A549 (cell line): ENCODE data around the gene CCDC30. TPM values are rescaled to one million over a fixed set of nuclear protein-coding genes. Genes with fewer than 3 reads are reported as not detected.

Source experiments
- ATAC-seq, 2 experiments: fragments of 200-7000 bp in 1 of 2; fragments of >200 bp in 1 of 2; cut with Nextera tagmentation in 1 of 2; cut with Tn5 transposase in 1 of 2; 3 replicates each; pipeline versions ENCODE4 v1.8.0 to v1.9.1; 2018 to 2020; ENCODE audit warnings: mild to moderate bottlenecking in 1 of 2, moderate library complexity in 1 of 2
- CTCF ChIA-PET: fragments of 300-600 bp; sonication (Branson Sonifier 250); formaldehyde crosslinking; extraction: SDS; loops from one replicate; lab custom pipeline; 2021; ENCODE audit warnings: antibody characterized with exemption, inconsistent platforms; lab: Yijun Ruan, JAX
- POLR2A ChIA-PET: fragments of 350-600 bp; formaldehyde crosslinking; extraction: SDS; loops from one replicate; lab custom pipeline; 2021; ENCODE audit warnings: antibody characterized with exemption, inconsistent platforms; lab: Yijun Ruan, JAX
- DNase-seq, 2 experiments: peaks; one replicate each; pipeline versions ENCODE4 v3.0.0 to v3.0.0-alpha.2; 2011 to 2016; ENCODE audit warnings: low read depth in 1 of 2, low spot score in 1 of 2
- FAIRE-seq: peaks from 2 replicates; lab custom pipeline; 2011; peaks lifted over from hg19 to GRCh38; lab: Jason Lieb, UNC
- H3K27ac ChIP-seq, 2 experiments: fragments of >200 bp; sonication (Bioruptor Twin); formaldehyde crosslinking; 3 replicates each; pipeline ENCODE4 v1.5.1; 2016 to 2017
- H3K4me1 ChIP-seq: fragments of >200 bp; sonication (Bioruptor Twin); formaldehyde crosslinking; 3 replicates; pipeline ENCODE4 v1.6.1; 2016
- H3K4me2 ChIP-seq: fragments of >200 bp; sonication (Bioruptor Twin); formaldehyde crosslinking; 3 replicates; pipeline ENCODE4 v1.6.1; 2016
- H3K4me3 ChIP-seq: fragments of >200 bp; sonication (Bioruptor Twin); formaldehyde crosslinking; 3 replicates; pipeline ENCODE4 v1.5.1; 2016
- H3K9me3 ChIP-seq: fragments of >200 bp; sonication (Bioruptor Twin); formaldehyde crosslinking; 3 replicates; pipeline ENCODE4 v1.6.1; 2016
- EHF ChIP-seq: fragments of 250-450 bp; sonication (Bioruptor Pico); IDR thresholded peaks from 2 replicates; pipeline ENCODE4 v1.5.0; 2020; ENCODE audit warnings: mild to moderate bottlenecking
- EHMT2 ChIP-seq: fragments of 200-600 bp; sonication (generic); IDR thresholded peaks from 2 replicates; pipeline ENCODE4 v1.6.1; 2016; ENCODE audit warnings: antibody characterized with exemption, low read depth, mild to moderate bottlenecking, moderate library complexity
- EP300 ChIP-seq, 2 experiments: fragments of >200 bp; sonication (Bioruptor Twin); formaldehyde crosslinking; IDR thresholded peaks; 2 replicates in 1 of 2; 3 replicates in 1 of 2; pipeline ENCODE4 v1.6.1; 2016 to 2017
- FOSL2 ChIP-seq, 2 experiments: fragments of 450-650 bp in 1 of 2; fragments of >200 bp in 1 of 2; sonication (Bioruptor Twin) in 1 of 2; formaldehyde crosslinking; IDR thresholded peaks; 2 replicates each; pipeline versions ENCODE4 v1.5.0 to v1.6.1; 2016 to 2020; ENCODE audit warnings: mild to moderate bottlenecking in 1 of 2, moderate library complexity in 1 of 2
- HDAC2 ChIP-seq: fragments of 200-600 bp; sonication (generic); IDR thresholded peaks from 2 replicates; pipeline ENCODE4 v1.6.1; 2016
- HEYL ChIP-seq: fragments of 250-450 bp; sonication (Bioruptor Pico); IDR thresholded peaks from 2 replicates; pipeline ENCODE4 v1.8.0; 2021; ENCODE audit warnings: mild to moderate bottlenecking, moderate library complexity
- HOXB5 ChIP-seq: fragments of 250-450 bp; sonication (Bioruptor Pico); IDR thresholded peaks from 2 replicates; pipeline ENCODE4 v1.5.0; 2020; ENCODE audit warnings: mild to moderate bottlenecking, moderate library complexity
- JUN ChIP-seq, 2 experiments: fragments of >200 bp; sonication (Bioruptor Twin); formaldehyde crosslinking; IDR thresholded peaks; 2 replicates in 1 of 2; 3 replicates in 1 of 2; pipeline ENCODE4 v1.6.1; 2016 to 2017
- MAFK ChIP-seq: fragments of 450-650 bp; IDR thresholded peaks from 2 replicates; pipeline ENCODE4 v1.6.1; 2014; ENCODE audit not compliant: partially characterized antibody
- MYC ChIP-seq: IDR thresholded peaks from 2 replicates; pipeline ENCODE4 v1.6.1; 2012; ENCODE audit warnings: mild to moderate bottlenecking, inconsistent platforms, low read length, improper control_type of control experiment, borderline replicate concordance
- RNF2 ChIP-seq: fragments of 200-600 bp; sonication (generic); IDR thresholded peaks from 2 replicates; pipeline ENCODE4 v1.6.1; 2016; ENCODE audit warnings: low read depth, mild to moderate bottlenecking, antibody characterized with exemption, moderate library complexity, borderline replicate concordance
- TP53 ChIP-seq: fragments of 250-450 bp; sonication (Bioruptor Pico); IDR thresholded peaks from 2 replicates; pipeline ENCODE4 v1.5.0; 2021; ENCODE audit warnings: mild to moderate bottlenecking, moderate library complexity
- WGBS: methylation state at CpG from one replicate; pipeline ENCODE4 v1.1.6; 2017; ENCODE audit errors: missing lambda C conversion rate; 5-methylcytosine and 5-hydroxymethylcytosine counted together
- polyA plus RNA-seq, 4 experiments: library from polyadenylated mRNA; depleted of rRNA in 3 of 4; stranded (reverse); fragments of >200 nt; fragmentation: RNase III in 1 of 4; extraction: RNeasy Plus Mini Kit Qiagen cat#74134 plus additional on column Dnase treatment in 1 of 4; gene quantifications; 2 replicates in 3 of 4; 3 replicates in 1 of 4; pipeline ENCODE4 v1.2.3, GENCODE V29; 2011 to 2017
- small RNA-seq, 6 experiments: library from RNA; depleted of rRNA; stranded (forward); fragments of <200 nt; gene quantifications; one replicate each; pipeline ENCODE3, GENCODE V24; 2012

CCDC30 gene
- polyA plus RNA-seq, 2 of the 4 experiments (the other 2 are of a cell fraction), result 0.75 to 1.6 TPM

DNA sequence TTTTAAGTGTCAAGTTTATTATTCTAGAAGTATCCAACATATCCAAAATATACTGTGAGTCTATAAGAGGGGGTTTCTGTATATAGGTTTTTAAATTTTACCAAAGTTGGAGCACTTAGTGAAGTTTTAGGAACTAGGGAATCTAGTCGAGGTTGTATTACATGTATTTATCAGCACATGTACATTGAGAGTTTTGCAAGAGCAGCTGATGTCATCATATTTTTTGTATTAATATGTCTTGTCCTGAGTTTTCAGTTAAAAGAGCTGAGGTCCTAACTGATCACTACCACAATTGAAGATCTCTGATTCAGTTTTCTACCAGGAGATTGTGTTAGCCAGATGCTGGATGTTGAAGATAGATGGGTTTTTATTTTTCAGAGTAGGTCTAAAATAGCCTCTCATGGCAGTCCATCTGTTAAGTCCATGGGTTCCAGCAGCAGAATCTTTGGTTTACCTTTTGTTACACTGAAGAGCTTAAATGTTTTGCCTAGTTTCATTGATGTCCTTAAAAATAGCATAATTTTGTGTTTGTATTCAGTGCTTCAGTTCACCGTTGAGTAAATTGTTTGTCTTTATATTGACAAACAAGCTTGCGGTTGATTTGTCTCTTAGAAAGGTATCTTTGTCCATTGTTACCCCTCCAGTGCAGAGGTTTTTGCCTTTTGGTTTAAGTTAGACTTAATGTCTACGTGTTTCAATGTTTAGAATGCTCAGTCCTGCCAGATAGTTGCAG is 235.2 kb downstream of the CCDC30 start:
- H3K4me1 ChIP-seq, result peaks cover 3% of the 10 kb centered on the region
- H3K27ac ChIP-seq, result no peak overlapping the region
- 86% methylated on average over 4 of the region's 4 CpGs for WGBS
- no peak overlapping the region for H3K4me2 ChIP-seq
- ChIA-PET CTCF (no interaction called here), POLR2A (no interaction called here)
- FAIRE-seq (no peak), DNase-seq (no peak), ATAC-seq (no peak)
- H3K9me3 ChIP-seq, result no peaks in the 10 kb centered on the region
- peak; percentile 49 for TF ChIP-seq MAFK
- no peak for TF ChIP-seq EHF
- no peak overlapping the region for H3K4me3 ChIP-seq

- no peak overlapping the region for H3K4me2 ChIP-seq
- no peak overlapping the region for H3K4me3 ChIP-seq
- POLR2A ChIA-PET, result no interaction called here
- DNase-seq, result no peak
- CTCF ChIA-PET, result no interaction called here
- TF ChIP-seq MYC (no peak), FOSL2 (IDR thresholded peaks at IDR 0.05) (no peak), FOSL2 (CRISPR knock-in tag; IDR thresholded peaks at IDR 0.05) (peak; percentile 10; the same call in 1 of the 2 replicates)
- no peaks in the 10 kb centered on the region for H3K4me1 ChIP-seq
- no peak for FAIRE-seq
- no peaks in the 10 kb centered on the region for H3K9me3 ChIP-seq
- no peak for ATAC-seq
- H3K27ac ChIP-seq, result no peak overlapping the region
Observed at GRCh38 chr1:42700006-42700405, 236.9 kb downstream of the CCDC30 start.

- ChIA-PET POLR2A (no interaction called here), CTCF (no interaction called here)
- no peak for FAIRE-seq
- Histone ChIP-seq H3K4me1 (no peaks in the 10 kb centered on the region), H3K4me3 (no peak overlapping the region), H3K27ac (no peak overlapping the region), H3K4me2 (no peak overlapping the region), H3K9me3 (no peaks in the 10 kb centered on the region)
- DNase-seq, result no peak
- WGBS, result 95% methylated on average over 7 of the region's 7 CpGs
- no peak for ATAC-seq
- no peak for TF ChIP-seq JUN (IDR thresholded peaks at IDR 0.05)
- no peak for TF ChIP-seq MYC
- no peak for TF ChIP-seq HOXB5 (CRISPR knock-in tag)
- TF ChIP-seq HEYL (CRISPR knock-in tag), result no peak
- no peak for TF ChIP-seq EP300 (IDR thresholded peaks at IDR 0.05)
- no peak for TF ChIP-seq EHMT2
- TF ChIP-seq RNF2, result no peak
- no peak for TF ChIP-seq HDAC2
- no peak for TF ChIP-seq TP53 (CRISPR knock-in tag)
Observed at GRCh38 chr1:42703888-42704464, 240.9 kb downstream of the CCDC30 start.

Small RNA genes lying within 50 kb of the gene (small RNA-seq; reads per million reads assigned to genes)
- gene RNU6-536P, result 0 reads per million in 6 experiments
- 0 reads per million in 6 experiments for gene TMSB4XP1

Other genes starting within 250 kb of the CCDC30 start
- gene FOXJ3, start 128.1 kb upstream of the CCDC30 start, polyA plus RNA-seq (2011; rRNA removed), result 45.0 and 53.1 TPM in 2 replicates
- 16.8 to 17.8 TPM (median 17.0 TPM) in 3 replicates for gene FOXJ3, start 128.1 kb upstream of the CCDC30 start, polyA plus RNA-seq (2017; fragmentation: RNase III; extraction: RNeasy Plus Mini Kit Qiagen cat#74134 plus additional on column Dnase treatment)
- 1.7 and 2.4 TPM in 2 replicates for gene RIMKLA, start 82.5 kb upstream of the CCDC30 start, polyA plus RNA-seq (2011; rRNA removed)
- 0.35 to 0.59 TPM (median 0.42 TPM) in 3 replicates for gene RIMKLA, start 82.5 kb upstream of the CCDC30 start, polyA plus RNA-seq (2017; fragmentation: RNase III; extraction: RNeasy Plus Mini Kit Qiagen cat#74134 plus additional on column Dnase treatment)
- 0.90 and 0.91 TPM in 2 replicates for gene ZMYND12, start 7.3 kb upstream of the CCDC30 start, polyA plus RNA-seq (2011; rRNA removed)
- gene ZMYND12, start 7.3 kb upstream of the CCDC30 start, polyA plus RNA-seq (2017; fragmentation: RNase III; extraction: RNeasy Plus Mini Kit Qiagen cat#74134 plus additional on column Dnase treatment), result 0.37 to 0.57 TPM (median 0.47 TPM) in 3 replicates
- 32.1 and 51.8 TPM in 2 replicates for gene PPCS, start 6.7 kb upstream of the CCDC30 start, polyA plus RNA-seq (2011; rRNA removed)
- gene PPCS, start 6.7 kb upstream of the CCDC30 start, polyA plus RNA-seq (2017; fragmentation: RNase III; extraction: RNeasy Plus Mini Kit Qiagen cat#74134 plus additional on column Dnase treatment), result 30.2 to 32.7 TPM (median 32.5 TPM) in 3 replicates
- gene PPIH, start 195.1 kb downstream of the CCDC30 start, polyA plus RNA-seq (2011; rRNA removed), result 50.3 and 68.9 TPM in 2 replicates
- gene PPIH, start 195.1 kb downstream of the CCDC30 start, polyA plus RNA-seq (2017; fragmentation: RNase III; extraction: RNeasy Plus Mini Kit Qiagen cat#74134 plus additional on column Dnase treatment), result 55.8 to 68.0 TPM (median 59.0 TPM) in 3 replicates
- 345 and 488 TPM in 2 replicates for gene YBX1, start 219.1 kb downstream of the CCDC30 start, polyA plus RNA-seq (2011; rRNA removed)
- 715 to 747 TPM (median 742 TPM) in 3 replicates for gene YBX1, start 219.1 kb downstream of the CCDC30 start, polyA plus RNA-seq (2017; fragmentation: RNase III; extraction: RNeasy Plus Mini Kit Qiagen cat#74134 plus additional on column Dnase treatment)